GM21381 (cell line): ENCODE measurements around the gene RSPH6A.

Experiments
- ATAC-seq: cut with Tn5 transposase; IDR thresholded peaks from one replicate; pipeline ENCODE4 v1.9.1; 2021; ENCODE audit warnings: mild to moderate bottlenecking, moderate library complexity; ENCODE audit not compliant: unreplicated experiment

The RSPH6A gene

GRCh38 chr19:45825917-45826893, 11.1 kb upstream of the RSPH6A start:
- no peak for ATAC-seq

DNA sequence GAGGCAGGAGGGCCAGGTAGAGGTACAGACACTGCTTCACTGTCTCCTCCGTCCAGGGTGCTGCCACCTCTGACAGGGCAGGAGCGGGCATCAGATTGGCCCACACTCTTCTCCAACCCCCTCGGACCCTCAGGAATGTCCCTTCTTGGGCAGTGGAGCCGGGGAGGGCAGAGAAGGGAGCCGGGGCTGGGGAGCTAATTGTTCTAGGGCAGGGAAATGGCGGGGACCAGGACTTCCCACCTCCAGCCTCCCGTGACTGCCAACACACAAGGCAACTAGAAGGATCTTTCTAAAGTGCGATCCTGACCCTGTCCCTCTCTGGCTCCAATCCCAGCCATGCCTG, 10.1 kb upstream of the RSPH6A start:
- ATAC-seq = no peak

- no peak for ATAC-seq
These were observed 9.6 kb upstream of the RSPH6A start for GRCh38 chr19:45824531-45825262.

- ATAC-seq = no peak
These were observed 8.9 kb upstream of the RSPH6A start for GRCh38 chr19:45824041-45824471.

GRCh38 chr19:45823182-45823581, 8.1 kb upstream of the RSPH6A start:
- no peak for ATAC-seq

GRCh38 chr19:45822716-45823115, 7.6 kb upstream of the RSPH6A start:
- ATAC-seq = no peak

DNA sequence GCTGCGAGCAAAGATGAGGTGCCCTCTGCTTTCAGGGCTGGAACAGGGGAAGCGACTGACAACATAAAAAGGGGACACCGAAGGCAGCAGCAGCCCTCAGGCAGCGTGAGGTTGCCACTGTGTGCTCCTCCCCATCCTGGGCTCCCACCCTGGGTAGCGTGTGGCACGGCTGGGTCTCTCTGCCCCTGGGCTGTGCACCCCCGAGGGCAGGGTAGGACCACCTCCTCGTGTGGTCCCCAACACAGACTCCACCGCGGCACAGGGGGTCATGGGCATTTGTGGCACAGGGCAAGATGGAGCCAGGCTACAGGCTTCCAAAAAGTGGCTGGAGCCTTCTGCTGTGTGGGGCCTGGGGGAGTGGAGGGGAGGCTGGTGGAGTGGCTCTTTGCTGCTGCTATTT, 6.5 kb upstream of the RSPH6A start:
- no peak for ATAC-seq

DNA sequence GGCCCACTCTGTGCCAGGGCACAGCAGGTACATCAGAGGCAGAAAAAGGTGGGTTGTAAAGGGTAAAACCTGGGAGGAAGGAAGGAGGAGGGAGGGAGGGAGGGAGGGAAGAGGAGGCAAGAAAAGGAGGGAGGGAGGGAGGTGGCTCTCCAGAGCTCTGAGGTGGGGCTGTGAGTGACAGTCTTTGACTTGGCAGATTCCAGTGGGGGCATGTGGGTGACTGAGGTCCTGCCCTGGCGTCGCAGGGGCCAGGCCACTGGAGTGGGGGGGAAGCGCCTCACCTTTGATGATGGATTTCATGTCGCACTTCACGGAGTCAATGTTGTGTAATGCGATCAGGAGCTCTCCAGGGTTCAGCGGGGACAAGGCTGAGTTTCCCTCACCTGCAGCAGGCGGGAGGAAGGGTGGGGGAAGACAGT, 6.0 kb upstream of the RSPH6A start:
- no peak for ATAC-seq

- ATAC-seq = no peak
These were observed 5.5 kb upstream of the RSPH6A start for GRCh38 chr19:45820413-45821102.

DNA sequence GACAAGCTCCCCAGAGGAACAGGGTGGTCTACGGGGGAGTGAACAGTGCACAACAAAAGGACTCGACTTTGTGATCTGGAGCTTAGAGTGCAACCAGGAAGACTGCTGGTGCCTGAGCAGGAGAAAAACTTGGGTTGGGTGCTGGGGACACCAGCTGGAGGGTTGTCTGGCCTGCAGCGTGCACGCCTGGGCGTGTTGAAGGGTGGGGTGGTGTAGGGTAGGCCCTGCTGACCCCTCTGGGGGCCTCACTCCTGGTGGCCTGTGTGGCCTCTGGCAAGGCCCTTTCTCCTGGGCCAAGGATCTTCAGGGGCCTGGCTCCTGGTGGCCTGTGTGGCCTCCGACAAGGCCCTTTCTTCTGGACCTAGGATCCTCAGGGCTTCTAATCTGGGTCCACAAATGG, 4.7 kb upstream of the RSPH6A start:
- no peak for ATAC-seq

DNA sequence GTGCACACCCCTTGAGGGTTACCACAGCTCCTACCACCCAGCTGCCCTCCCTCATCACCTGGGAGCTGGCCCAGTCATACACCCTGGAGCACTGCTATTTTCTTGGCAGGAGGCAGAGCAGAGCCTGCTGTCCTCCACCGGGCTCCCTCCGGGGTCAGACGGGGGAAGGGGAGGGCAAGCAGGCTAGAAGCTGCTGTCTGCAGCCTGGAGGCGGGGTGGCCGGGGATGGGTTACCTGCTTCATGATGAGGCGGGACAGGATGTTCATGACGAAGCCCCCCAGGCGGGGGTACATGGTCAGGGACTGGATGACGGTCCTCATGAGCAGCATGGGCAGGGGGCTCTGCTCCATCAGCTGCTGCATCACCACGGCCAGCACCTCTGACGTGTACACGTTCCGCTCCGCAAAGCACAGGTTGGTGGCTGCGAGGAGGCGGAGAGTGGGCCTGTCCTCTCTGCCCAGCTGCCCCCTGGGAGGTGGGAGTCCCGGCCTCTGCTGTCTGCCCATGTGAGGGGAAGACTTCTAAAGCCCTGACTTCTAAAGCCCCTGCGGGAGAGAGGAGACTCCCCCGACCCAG, 2.7 kb upstream of the RSPH6A start:
- no peak for ATAC-seq

- peak; percentile 78 for ATAC-seq
These were observed 2.1 kb upstream of the RSPH6A start for GRCh38 chr19:45817010-45817724.

DNA sequence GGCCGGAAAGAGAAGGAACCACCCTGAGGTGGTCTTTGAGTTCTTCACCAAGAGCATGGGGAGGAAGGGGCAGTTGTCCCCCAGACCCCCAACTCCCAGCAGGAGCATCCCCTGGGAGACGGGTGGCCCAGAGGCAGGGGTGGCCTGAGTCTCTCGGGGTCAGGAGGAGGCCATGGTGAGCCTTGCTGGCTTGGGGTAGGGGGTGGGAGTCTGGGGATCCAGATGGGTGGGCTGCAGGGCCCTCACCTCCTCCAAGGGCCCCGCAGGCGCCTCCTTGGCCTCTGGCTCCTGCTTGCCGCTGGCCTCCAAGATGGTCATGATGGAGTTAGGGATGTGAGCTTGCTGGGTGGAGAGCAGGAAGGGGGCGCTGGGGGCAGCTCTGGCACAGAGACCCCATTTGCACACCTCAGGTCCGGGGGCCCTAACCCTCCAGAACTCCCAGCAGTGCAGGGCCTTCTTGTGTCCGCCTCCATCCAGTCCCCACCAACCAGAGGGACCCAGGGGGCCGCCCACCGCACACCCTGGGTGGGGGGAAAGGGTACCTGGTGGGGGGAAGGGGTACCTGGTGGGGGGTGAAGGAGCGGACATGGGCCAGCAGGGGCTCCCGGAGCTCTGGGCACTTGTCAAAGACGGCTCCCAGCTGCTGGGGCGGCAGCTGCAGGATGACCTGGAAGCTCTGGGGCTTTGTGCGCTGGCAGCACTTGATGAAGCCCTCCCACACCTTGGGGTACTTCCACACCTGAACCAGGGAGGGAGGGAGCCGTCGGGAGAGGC, 1.3 kb upstream of the RSPH6A start:
- no peak for ATAC-seq

- no peak for ATAC-seq
These were observed 541 bp upstream of the RSPH6A start for GRCh38 chr19:45815481-45816216.

GRCh38 chr19:45814166-45814780, 835 bp downstream of the RSPH6A start:
- no peak for ATAC-seq

DNA sequence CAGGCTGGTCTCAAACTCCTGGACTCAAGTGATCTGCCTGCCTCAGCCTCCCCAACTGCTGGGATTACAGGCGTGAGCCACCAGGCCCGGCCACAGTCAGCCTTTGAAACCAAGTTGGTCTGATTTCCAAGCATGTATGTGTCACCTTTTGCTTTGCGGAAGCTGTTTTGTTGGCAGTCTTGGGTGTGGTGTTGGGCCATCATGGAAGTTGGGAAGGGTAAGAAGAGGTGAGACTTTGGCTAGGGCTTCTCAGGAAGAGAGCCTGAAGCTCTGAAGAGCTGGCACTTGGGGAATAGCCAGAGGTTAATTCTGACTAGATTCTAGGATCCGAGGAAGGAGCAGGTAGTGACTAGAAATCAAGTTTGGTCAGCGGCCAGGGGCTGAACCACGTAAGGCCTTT, 2.8 kb downstream of the RSPH6A start:
- ATAC-seq = no peak

GRCh38 chr19:45809643-45810159, 5.4 kb downstream of the RSPH6A start:
- no peak for ATAC-seq

DNA sequence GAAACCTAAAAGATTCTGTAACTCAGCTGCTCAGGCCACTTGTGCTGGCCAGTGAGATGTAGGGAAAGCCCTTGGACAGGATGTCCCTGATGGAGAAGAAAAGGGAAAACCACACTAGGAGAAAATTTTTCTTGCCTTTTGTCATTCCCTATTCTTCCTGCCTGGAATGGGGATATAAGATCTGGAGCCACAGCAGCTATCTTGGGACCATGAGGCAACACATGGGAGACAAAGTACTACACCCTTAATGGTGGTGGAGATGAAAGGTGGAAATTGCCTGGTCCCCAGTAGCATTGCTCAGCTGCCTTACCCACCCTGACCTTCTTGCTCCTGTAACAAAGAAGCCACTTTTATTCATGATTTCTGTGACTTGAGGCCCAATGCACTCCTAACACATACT, 9.4 kb downstream of the RSPH6A start:
- ATAC-seq = no peak

DNA sequence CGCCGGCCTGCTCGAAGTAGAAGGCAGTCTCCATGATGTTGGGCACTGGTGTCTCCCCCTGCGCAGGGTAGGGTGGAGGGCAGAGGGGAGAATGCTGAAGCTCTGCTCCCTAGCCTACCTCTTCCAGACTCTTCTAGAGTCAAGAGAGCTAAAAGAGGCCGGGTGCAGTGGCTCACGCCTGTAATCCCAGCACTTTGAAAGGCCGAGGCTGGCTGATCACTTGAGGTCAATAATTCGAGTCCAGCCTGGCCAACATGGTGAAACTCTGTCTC, 10.2 kb downstream of the RSPH6A start:
- no peak for ATAC-seq
